ENCODE measurements around the gene PRX. TPM values are rescaled to one million over a fixed set of nuclear protein-coding genes. Genes with fewer than 3 reads are reported as not detected.
A peak's percentile ranks its signal among the peaks of the same experiment; 100 is the strongest.

PRX gene
- total RNA-seq, 1 donor from 2014 or later = 2.8 TPM

DNA sequence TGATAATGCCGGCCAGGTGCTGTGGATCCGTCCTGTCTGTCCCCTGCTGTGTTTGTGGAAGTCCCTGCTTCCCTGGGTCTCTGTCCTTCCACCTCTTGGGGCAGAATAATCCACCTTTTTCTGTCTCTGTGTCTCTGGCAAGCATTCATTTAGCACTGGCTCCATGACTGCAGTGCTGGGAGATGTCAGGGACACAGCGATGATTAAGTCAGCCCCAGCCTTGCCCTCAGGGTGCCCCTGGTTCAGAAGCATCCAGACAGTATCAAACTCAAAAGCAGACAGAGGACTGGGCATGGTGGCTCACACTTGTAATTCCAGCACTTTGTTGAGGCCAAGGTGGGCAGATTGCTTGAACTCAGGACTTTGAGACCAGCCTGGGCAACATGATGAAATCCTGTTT lies 24.7 kb downstream of the PRX start:
- H3K27me3 Mint-ChIP-seq (ENCODE audit: low read depth) = no peaks in the 10 kb centered on the region
- TF ChIP-seq, protein P1, sequence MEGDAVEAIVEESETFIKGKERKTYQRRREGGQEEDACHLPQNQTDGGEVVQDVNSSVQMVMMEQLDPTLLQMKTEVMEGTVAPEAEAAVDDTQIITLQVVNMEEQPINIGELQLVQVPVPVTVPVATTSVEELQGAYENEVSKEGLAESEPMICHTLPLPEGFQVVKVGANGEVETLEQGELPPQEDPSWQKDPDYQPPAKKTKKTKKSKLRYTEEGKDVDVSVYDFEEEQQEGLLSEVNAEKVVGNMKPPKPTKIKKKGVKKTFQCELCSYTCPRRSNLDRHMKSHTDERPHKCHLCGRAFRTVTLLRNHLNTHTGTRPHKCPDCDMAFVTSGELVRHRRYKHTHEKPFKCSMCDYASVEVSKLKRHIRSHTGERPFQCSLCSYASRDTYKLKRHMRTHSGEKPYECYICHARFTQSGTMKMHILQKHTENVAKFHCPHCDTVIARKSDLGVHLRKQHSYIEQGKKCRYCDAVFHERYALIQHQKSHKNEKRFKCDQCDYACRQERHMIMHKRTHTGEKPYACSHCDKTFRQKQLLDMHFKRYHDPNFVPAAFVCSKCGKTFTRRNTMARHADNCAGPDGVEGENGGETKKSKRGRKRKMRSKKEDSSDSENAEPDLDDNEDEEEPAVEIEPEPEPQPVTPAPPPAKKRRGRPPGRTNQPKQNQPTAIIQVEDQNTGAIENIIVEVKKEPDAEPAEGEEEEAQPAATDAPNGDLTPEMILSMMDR (conservative IDR thresholded peaks at IDR 0.05) = no peak
- H3K27ac Mint-ChIP-seq (ENCODE audit: unreplicated experiment) = no peak overlapping the region
- H3K36me3 Mint-ChIP-seq (ENCODE audit: low read depth) = no peaks in the 10 kb centered on the region
- H3K4me1 Mint-ChIP-seq = no peaks in the 10 kb centered on the region
- DNase-seq (ENCODE audit: low read depth, low spot score) = no peak
- H3K9me3 Mint-ChIP-seq = no peaks in the 10 kb centered on the region
- no peak overlapping the region for H3K4me3 Mint-ChIP-seq

DNA sequence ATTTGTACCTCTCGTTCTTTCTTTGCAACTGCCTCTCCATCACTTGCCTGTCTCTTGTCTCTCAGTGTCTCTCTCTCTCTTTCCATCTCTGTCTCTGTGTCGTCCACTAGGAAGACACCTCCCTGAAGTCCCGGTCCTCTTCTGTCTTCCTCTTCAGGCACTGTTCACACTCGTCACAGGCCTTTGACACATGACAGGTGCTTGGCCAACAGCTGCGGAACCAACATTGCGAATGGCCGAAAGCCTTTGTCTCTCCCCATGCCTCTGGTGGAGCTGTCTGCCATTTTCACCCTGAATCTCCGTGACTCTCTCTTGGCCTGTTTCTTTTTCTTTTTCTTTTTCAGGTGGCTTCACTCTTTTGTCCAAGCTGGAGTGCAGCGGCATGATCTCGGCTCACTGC lies 26.0 kb downstream of the PRX start:
- H3K9me3 Mint-ChIP-seq = no peaks in the 10 kb centered on the region
- H3K4me1 Mint-ChIP-seq = no peaks in the 10 kb centered on the region
- no peaks in the 10 kb centered on the region for H3K27me3 Mint-ChIP-seq (ENCODE audit: low read depth)
- no peaks in the 10 kb centered on the region for H3K36me3 Mint-ChIP-seq (ENCODE audit: low read depth)
- H3K27ac Mint-ChIP-seq (ENCODE audit: unreplicated experiment) = no peak overlapping the region
- H3K4me3 Mint-ChIP-seq = no peak overlapping the region
- no peak for DNase-seq (ENCODE audit: low read depth, low spot score)
- TF ChIP-seq, protein P1 (conservative IDR thresholded peaks at IDR 0.05) = no peak

DNA sequence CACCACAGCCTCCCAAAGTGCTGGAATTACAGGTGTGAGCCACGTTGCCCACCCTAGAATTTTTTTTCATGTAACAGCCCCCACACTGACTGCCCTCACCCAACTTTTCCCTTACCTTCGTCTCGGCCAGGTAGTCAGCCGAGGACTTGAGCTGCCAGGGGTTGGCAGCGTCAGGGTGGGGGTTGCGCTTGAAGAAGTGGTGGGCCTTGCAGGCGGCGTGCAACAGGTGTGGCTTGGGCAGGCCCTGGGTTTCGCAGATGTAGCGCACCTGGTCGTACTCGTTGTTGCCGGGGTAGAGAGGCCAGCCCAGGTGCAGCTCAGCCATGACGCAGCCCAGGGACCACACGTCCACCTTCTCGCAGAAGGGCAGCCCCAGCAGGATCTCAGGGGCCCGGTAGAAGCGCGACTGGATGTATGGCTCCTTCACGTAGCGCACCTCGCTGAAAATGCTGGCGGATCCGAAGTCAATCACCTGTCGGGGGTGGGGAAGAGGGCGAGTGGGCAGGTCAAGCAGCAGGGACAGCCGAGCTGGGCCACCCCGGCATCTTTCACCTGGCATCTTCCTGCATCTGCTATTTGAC lies 29.4 kb downstream of the PRX start:
- H3K4me1 Mint-ChIP-seq = no peaks in the 10 kb centered on the region
- no peaks in the 10 kb centered on the region for H3K27me3 Mint-ChIP-seq (ENCODE audit: low read depth)
- no peaks in the 10 kb centered on the region for H3K9me3 Mint-ChIP-seq
- no peaks in the 10 kb centered on the region for H3K36me3 Mint-ChIP-seq (ENCODE audit: low read depth)
- no peak overlapping the region for H3K4me3 Mint-ChIP-seq
- no peak for DNase-seq (ENCODE audit: low read depth, low spot score)
- TF ChIP-seq, protein P1 (conservative IDR thresholded peaks at IDR 0.05) = no peak
- H3K27ac Mint-ChIP-seq (ENCODE audit: unreplicated experiment) = no peak overlapping the region

- no peaks in the 10 kb centered on the region for H3K27me3 Mint-ChIP-seq (ENCODE audit: low read depth)
- no peak overlapping the region for H3K4me3 Mint-ChIP-seq
- no peak for DNase-seq (ENCODE audit: low read depth, low spot score)
- no peaks in the 10 kb centered on the region for H3K36me3 Mint-ChIP-seq (ENCODE audit: low read depth)
- no peak overlapping the region for H3K27ac Mint-ChIP-seq (ENCODE audit: unreplicated experiment)
- H3K4me1 Mint-ChIP-seq = no peaks in the 10 kb centered on the region
- TF ChIP-seq, protein P1 (conservative IDR thresholded peaks at IDR 0.05) = peak; percentile 34
- no peaks in the 10 kb centered on the region for H3K9me3 Mint-ChIP-seq
Measured at GRCh38 chr19:40381321-40381720, 31.9 kb downstream of the PRX start.

DNA sequence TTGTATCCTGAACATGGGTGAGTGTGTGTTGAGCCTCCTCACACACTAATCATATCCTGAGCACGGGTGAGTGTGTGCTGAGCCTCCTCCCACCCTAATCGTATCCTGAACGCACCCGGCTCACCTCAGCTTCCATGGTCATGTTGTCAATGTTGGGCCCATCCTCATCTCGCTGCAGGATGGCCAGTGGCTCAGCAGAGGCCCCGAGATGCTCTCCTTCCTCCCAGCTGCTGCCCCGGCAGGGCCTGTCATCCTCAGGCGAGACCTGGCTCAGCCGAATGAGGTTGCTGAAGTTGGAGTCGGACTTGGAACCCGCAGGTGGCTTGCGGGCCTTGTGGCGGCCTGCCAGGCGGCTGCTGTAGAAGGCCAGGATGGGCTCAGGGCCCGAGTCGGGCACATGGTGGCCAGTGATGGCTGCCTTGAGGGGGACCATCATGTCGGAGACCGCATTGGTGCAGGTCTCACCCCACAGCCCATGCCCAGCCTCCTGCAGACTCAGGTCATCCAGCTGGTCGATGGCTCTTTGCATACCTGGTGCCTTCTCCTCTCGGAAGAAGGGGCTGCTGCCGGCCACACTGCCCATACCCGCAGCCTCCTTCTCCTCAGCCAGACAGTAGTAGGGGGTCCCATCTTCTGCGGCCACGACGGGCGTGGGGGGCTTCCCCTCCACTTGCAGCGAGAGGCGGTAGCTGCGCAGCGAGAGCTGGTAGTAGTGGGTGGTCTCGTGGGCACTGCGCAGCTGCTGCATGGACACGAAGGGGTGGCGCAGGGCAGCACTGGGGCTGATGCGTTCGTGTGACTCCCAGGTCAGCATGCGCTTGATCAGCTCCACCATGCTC lies 32.8 kb downstream of the PRX start:
- no peak for DNase-seq (ENCODE audit: low read depth, low spot score)
- no peaks in the 10 kb centered on the region for H3K9me3 Mint-ChIP-seq
- H3K4me3 Mint-ChIP-seq = no peak overlapping the region
- H3K27ac Mint-ChIP-seq (ENCODE audit: unreplicated experiment) = no peak overlapping the region
- H3K36me3 Mint-ChIP-seq (ENCODE audit: low read depth) = peaks cover 2% of the 10 kb centered on the region
- TF ChIP-seq, protein P1 (conservative IDR thresholded peaks at IDR 0.05) = no peak
- no peaks in the 10 kb centered on the region for H3K4me1 Mint-ChIP-seq
- H3K27me3 Mint-ChIP-seq (ENCODE audit: low read depth) = no peaks in the 10 kb centered on the region
